IPS DF 6.9 (cell line): ENCODE measurements around the gene NUCB1.
"Not testable (repeated sequence)": the region's sequence is repeated elsewhere in the genome, so short reads cannot be mapped to it uniquely, and the experiment has no call there.

ENCODE experiments used
- DNase-seq: peaks from one replicate; pipeline ENCODE4 v3.0.0-alpha.2; 2013; ENCODE audit warnings: low read depth, low spot score
- H3K27ac ChIP-seq: one replicate; pipeline ENCODE4 v1.5.1; 2013; ENCODE audit warnings: low read length, control low read depth
- H3K27me3 ChIP-seq: 2 replicates; pipeline ENCODE4 v1.6.1; 2013; ENCODE audit warnings: mild to moderate bottlenecking, low read length; ENCODE audit not compliant: control insufficient read depth, insufficient read depth
- H3K36me3 ChIP-seq: 2 replicates; pipeline ENCODE4 v1.6.1; 2013; ENCODE audit warnings: low read length; ENCODE audit not compliant: control insufficient read depth, insufficient read depth
- H3K4me1 ChIP-seq: 2 replicates; pipeline ENCODE4 v1.6.1; 2013; ENCODE audit warnings: low read length; ENCODE audit not compliant: control insufficient read depth, insufficient read depth
- H3K4me3 ChIP-seq: 2 replicates; pipeline ENCODE4 v1.5.1; 2013; ENCODE audit warnings: mild to moderate bottlenecking, low read length
- H3K9me3 ChIP-seq: 2 replicates; pipeline ENCODE4 v1.6.1; 2013; ENCODE audit warnings: low read length, inconsistent platforms; ENCODE audit not compliant: control insufficient read depth, insufficient read depth
- WGBS: extraction: QIAGEN DNeasy Blood & Tissue Kit; methylation state at CpG from one replicate; pipeline ENCODE4 v1.1.7; 2013; ENCODE audit warnings: mixed read lengths, missing lambda C conversion rate; ENCODE audit not compliant: insufficient read length, insufficient coverage; 5-methylcytosine and 5-hydroxymethylcytosine counted together

Gene NUCB1

DNA sequence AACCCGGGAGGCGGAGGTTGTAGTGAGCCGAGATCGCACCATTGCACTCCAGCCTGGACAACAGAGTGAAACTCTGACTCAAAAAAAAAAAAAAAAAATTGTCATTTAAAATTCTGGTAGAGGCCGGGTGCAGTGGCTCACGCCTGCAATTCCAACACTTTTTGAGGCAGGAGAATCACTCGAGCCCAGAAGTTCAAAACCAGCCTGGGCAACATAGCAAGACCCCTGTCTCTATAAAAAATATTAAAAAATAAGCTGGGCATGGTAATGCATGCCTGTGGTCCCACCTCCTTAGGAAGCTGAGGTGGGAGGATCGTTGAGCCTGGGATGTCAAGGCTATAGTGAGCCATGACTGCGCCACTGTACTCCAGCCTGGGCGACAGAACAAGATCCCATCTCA is 6.2 kb downstream of the NUCB1 start:
- WGBS: no CpG with 5 or more reads among the region's 10 CpGs
- H3K9me3 ChIP-seq: no peaks in the 10 kb centered on the region
- no peak for DNase-seq
- no peaks in the 10 kb centered on the region for H3K27me3 ChIP-seq
- H3K27ac ChIP-seq: no peak overlapping the region
- peaks cover 17% of the 10 kb centered on the region for H3K36me3 ChIP-seq
- no peaks in the 10 kb centered on the region for H3K4me1 ChIP-seq
- H3K4me3 ChIP-seq: no peak overlapping the region

DNA sequence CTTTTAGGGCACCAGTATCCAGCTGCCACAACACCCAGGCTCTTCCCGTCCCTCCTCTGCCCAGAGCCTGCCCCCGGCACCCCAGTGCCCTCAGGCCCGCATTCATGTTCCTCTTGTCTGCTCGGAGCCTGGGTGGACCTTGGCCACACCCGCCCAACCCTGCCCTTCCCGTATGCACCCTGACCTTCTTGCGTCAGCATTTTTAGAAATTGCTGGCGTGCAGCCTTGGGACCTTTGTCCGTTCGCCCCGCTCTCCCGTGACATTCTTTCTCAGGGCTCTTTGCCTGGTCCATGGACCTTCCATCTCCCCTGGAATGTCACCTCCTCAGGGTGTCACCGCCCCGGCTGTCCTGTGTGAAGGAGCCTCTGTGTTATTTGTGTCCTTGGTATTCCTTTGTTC is 7.6 kb downstream of the NUCB1 start:
- Histone ChIP-seq H3K4me3 (no peak overlapping the region), H3K36me3 (peaks cover 19% of the 10 kb centered on the region), H3K27me3 (no peaks in the 10 kb centered on the region), H3K27ac (no peak overlapping the region), H3K4me1 (no peaks in the 10 kb centered on the region), H3K9me3 (no peaks in the 10 kb centered on the region)
- no CpG with 5 or more reads among the region's 14 CpGs for WGBS
- DNase-seq: no peak

DNA sequence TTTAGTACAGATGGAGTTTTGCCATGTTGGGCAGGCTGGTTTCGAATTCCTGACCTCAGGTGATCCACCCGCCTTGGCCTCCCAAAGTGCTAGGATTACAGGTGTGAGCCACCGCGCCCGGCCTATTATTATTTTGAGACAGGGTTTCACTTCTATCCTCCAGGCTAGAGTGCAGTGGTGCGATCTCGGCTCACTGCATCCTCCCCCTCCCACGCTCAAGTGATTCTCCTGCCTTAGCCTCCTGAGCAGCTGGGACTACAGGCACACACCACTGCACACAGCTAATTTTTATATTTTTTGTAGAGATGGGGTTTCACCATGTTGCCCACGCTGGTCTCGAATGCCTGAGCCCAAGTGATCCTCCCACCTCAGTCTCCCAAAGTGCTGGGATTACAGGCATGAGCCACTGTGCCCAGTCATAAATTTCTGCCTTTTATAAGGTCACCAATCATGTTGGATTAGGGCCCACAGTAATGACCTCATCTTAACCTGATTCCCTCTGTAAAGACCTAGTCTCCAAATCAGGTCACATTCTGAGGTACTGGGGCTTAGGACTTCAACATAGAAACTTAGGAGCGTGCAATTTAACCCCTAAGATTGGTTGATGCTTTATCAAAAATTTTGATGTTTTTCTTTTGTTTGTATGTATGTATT is 9.4 kb downstream of the NUCB1 start:
- H3K27me3 ChIP-seq, H3K4me3 ChIP-seq, H3K4me1 ChIP-seq, DNase-seq, H3K9me3 ChIP-seq, H3K27ac ChIP-seq: not testable (repeated sequence)
- peaks cover 32% of the 10 kb centered on the region for H3K36me3 ChIP-seq
- no CpG with 5 or more reads among the region's 11 CpGs for WGBS

DNA sequence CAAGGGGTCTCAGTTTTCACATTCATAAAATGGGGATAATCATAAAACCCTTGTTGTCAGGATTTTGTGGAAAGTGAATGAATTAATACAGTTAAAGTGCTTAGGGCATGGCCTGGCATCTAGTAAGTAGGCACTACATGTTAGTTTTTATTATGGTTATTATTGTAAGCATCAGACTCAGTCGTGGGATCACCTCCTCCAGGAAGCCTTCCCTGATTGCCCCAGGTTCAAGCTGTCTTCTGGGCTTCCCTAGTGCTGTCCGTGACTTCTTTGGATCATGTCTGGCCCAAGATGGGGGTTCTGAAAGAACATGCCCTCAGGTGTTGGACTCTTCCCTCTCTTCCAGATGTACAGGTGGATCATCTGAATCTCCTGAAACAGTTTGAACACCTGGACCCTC is 10.7 kb downstream of the NUCB1 start:
- Histone ChIP-seq H3K27me3 (no peaks in the 10 kb centered on the region), H3K4me1 (no peaks in the 10 kb centered on the region), H3K27ac (no peak overlapping the region), H3K9me3 (no peaks in the 10 kb centered on the region), H3K4me3 (no peak overlapping the region), H3K36me3 (peaks cover 26% of the 10 kb centered on the region)
- no CpG with 5 or more reads among the region's 2 CpGs for WGBS
- no peak for DNase-seq

DNA sequence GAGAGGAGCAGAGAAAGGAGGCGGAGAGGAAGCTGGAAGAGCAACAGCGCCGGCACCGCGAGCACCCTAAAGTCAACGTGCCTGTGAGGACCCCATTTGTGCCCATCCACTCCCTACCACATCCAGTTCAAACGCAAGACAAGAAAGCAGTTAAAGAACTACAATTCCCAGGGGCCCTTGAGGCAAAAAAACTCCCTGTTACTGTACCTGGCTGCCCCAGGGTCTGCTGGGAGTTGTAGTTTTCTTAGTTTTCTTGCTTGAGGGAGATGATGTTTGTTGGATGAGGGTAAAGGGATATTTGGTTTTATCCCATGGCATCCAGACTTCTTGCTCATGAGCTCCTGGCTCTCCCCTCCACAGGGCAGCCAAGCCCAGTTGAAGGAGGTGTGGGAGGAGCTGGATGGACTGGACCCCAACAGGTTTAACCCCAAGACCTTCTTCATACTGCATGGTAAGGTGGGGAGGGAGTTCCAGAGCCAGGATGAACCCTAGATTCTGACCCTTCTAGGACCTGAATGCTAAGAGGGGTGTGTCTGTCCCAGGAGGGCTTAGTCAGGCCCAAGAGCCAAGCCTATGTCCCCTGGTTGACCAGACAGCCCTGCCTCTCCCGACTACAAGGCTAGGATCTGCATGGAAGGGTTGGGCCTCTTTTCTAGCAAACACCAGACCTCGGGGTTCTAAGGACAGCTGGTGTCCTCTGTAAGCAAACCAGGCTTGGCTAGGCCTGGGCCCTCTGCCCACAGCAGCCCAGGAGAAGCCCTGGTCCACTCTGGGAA is 13.2 kb downstream of the NUCB1 start:
- WGBS: no CpG with 5 or more reads among the region's 9 CpGs
- Histone ChIP-seq H3K4me1 (no peaks in the 10 kb centered on the region), H3K9me3 (no peaks in the 10 kb centered on the region), H3K27me3 (no peaks in the 10 kb centered on the region), H3K36me3 (peaks cover 24% of the 10 kb centered on the region), H3K4me3 (no peak overlapping the region), H3K27ac (no peak overlapping the region)
- DNase-seq: no peak

DNA sequence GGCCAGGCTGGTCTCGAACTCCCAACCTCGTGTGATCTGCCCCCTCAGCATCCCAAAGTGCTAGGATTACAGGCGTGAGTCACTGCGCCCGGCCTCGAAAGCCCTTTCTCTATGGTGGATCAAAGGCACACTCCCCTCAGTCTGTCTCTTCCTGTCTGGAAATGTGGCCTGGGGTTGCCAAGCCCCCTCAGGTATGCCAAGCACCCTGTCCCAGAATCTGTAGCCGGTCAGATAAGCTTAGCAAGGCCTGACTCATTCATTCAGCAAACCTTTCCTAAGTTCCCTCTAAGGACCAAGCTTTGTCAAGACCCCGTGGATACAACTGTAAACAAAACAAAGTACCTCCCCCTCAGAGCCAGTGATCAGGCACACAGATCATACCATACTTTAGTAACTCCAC is 14.1 kb downstream of the NUCB1 start:
- DNase-seq: no peak
- Histone ChIP-seq H3K9me3 (no peaks in the 10 kb centered on the region), H3K27ac (no peak overlapping the region), H3K4me1 (no peaks in the 10 kb centered on the region), H3K27me3 (no peaks in the 10 kb centered on the region), H3K4me3 (no peak overlapping the region), H3K36me3 (peaks cover 18% of the 10 kb centered on the region; the same call in 1 of the 2 replicates)
- WGBS: no CpG with 5 or more reads among the region's 8 CpGs

DNA sequence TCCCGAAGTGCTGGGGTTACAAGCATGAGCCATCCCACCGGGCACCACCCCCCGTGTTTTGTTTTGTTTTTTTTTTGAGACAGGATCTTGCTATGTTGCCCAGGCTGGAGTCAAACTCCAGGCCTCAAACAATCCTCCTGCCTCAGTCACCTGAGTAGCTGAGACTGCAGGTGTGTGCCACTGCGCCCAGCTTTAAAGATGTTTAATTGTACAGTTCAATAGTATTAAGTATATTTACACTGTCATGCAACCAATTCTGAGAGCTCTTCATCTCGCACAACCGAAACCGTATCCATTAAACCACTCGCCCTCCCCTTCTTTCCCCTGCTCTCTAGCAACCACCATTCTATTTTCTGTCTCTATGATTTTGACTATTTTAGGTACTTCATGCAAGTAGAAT is 15.6 kb downstream of the NUCB1 start:
- 100% methylated on average over 2 of the region's 8 CpGs for WGBS
- H3K27me3 ChIP-seq: no peaks in the 10 kb centered on the region
- H3K4me1 ChIP-seq: no peaks in the 10 kb centered on the region
- H3K9me3 ChIP-seq: no peaks in the 10 kb centered on the region
- no peak for DNase-seq
- no peak overlapping the region for H3K4me3 ChIP-seq
- no peak overlapping the region for H3K27ac ChIP-seq
- H3K36me3 ChIP-seq: peaks cover 18% of the 10 kb centered on the region; the same call in 1 of the 2 replicates

DNA sequence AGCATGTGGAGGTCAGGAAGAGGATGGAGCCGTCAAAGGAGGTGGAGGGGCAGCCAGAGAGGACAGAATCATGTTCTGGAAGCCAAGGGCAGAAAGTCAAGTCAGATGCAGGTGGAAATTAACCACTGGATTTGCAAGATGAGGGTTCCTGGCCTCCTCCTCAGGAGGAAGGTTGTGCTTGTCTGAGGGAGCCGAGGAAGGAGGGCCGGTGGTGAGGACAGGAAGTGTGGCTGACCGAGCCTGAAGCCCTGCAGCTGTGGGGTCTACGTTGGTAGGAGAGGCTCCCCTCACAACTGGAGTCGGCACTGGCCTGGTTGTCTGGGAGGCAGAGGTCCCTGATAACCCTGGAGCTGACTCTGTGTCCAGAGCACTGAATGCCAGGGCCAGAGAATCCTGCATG is 18.0 kb downstream of the NUCB1 start:
- no peak for DNase-seq
- Histone ChIP-seq H3K27me3 (no peaks in the 10 kb centered on the region), H3K9me3 (no peaks in the 10 kb centered on the region), H3K4me3 (no peak overlapping the region), H3K27ac (no peak overlapping the region), H3K36me3 (peaks cover 27% of the 10 kb centered on the region), H3K4me1 (no peaks in the 10 kb centered on the region)
- no CpG with 5 or more reads among the region's 6 CpGs for WGBS

DNA sequence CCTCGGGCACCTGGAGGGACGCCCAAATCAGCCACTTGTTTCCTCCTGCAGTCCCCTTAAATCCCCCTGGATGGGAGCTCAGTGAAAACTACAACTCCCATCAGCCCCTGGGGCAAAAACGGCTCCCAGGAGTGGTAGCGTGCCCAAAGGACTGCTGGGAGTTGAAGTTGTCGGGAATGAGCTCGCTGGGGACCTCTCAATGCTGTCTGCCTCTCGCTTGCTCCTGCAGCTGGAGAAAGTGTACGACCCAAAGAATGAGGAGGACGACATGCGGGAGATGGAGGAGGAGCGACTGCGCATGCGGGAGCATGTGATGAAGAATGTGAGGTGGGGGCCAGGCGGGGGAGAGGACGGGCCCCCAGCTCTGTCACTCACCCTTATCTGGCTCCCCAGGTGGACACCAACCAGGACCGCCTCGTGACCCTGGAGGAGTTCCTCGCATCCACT is 18.7 kb downstream of the NUCB1 start:
- Histone ChIP-seq H3K4me1 (no peaks in the 10 kb centered on the region), H3K4me3 (no peak overlapping the region), H3K9me3 (no peaks in the 10 kb centered on the region), H3K27ac (no peak overlapping the region), H3K36me3 (peaks cover 24% of the 10 kb centered on the region), H3K27me3 (no peaks in the 10 kb centered on the region)
- WGBS: no CpG with 5 or more reads among the region's 18 CpGs
- no peak for DNase-seq

DNA sequence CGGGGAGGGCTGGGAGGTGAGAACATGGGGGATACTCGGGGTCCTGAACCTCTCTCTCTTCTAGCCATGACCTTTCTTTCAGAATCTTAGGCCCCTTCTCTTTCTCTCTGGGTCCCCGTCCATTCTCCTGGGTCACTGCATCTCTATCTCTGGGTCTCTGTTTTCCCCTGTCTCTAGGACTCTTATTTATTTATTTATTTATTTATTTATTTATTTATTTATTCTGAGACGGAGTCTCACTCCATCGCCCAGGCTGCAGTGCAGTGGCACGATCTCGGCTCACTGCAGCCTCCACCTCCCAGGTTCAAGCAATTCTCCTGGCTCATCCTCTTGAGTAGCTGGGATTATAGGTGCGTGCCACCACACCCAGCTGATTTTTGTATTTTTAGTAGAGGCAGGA is 19.2 kb downstream of the NUCB1 start:
- peaks cover 22% of the 10 kb centered on the region for H3K36me3 ChIP-seq
- no CpG with 5 or more reads among the region's 8 CpGs for WGBS
- not testable (repeated sequence) for H3K27ac ChIP-seq, H3K9me3 ChIP-seq, DNase-seq, H3K4me1 ChIP-seq, H3K27me3 ChIP-seq, H3K4me3 ChIP-seq

DNA sequence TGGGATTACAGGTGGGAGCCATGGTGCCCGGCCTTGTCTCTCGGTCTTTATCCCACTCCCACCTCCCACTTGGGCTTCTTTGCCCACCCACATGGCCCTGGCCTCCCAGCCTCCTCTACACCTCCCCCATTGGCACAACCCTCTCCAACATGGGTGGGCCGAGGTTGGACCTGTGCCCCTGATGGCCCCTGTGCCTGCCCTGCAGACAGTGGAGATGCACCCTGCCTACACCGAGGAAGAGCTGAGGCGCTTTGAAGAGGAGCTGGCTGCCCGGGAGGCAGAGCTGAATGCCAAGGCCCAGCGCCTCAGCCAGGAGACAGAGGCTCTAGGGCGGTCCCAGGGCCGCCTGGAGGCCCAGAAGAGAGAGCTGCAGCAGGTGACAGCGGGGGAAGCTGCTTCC is 20.8 kb downstream of the NUCB1 start:
- no peaks in the 10 kb centered on the region for H3K9me3 ChIP-seq
- DNase-seq: no peak
- H3K36me3 ChIP-seq: peaks cover 20% of the 10 kb centered on the region
- H3K4me3 ChIP-seq: no peak overlapping the region
- no CpG with 5 or more reads among the region's 10 CpGs for WGBS
- H3K4me1 ChIP-seq: no peaks in the 10 kb centered on the region
- no peak overlapping the region for H3K27ac ChIP-seq
- H3K27me3 ChIP-seq: no peaks in the 10 kb centered on the region
